Measurements from ENCODE around the gene EIF2S3B.
"Not testable (repeated sequence)": the region's sequence is repeated elsewhere in the genome, so short reads cannot be mapped to it uniquely, and the experiment has no call there.

The EIF2S3B gene
- 2.8 to 16.3 (median 4.3) reads per million in 3 donors for total RNA-seq

DNA sequence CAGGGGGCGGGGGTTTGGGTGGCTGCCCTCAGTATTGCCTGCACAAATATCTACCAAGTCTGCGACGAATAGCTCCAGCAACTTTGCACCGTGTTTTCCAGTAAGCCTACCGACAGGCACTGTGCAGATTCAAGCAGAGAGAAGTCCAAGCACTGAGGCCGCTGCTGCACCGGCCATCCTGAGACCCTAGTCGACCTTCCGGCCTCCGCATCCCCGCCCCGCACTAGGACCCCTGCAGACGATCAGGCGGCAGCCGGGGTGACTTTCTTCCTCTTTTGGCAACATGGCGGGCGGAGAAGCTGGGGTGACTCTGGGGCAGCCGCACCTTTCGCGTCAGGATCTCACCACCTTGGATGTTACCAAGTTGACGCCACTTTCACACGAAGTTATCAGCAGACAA lies at the start of gene EIF2S3B:
EIF2S3B (plus strand) TSS at position 271 of the 400 bp plus-strand sequence; CDS start at position 284, 13 bp downstream.
- Histone ChIP-seq H3K27ac (ENCODE audit: insufficient read depth, low read length, poor library complexity, severe bottlenecking) (no peak within 1 kb of the TSS), H3K4me1 (ENCODE audit: control insufficient read depth, insufficient read depth, low read length, poor library complexity, severe bottlenecking) (no peaks in the 10 kb centered on the region), H3K36me3 (ENCODE audit: control insufficient read depth, insufficient read depth, low read length) (no peaks in the 10 kb centered on the region), H3K4me3 (ENCODE audit: insufficient read depth, low read depth, low read length, poor library complexity, severe bottlenecking) (no peak within 1 kb of the TSS), H3K9me3 (ENCODE audit: control insufficient read depth, low read length) (no peaks in the 10 kb centered on the region), H3K27me3 (replicated peaks; ENCODE audit: control insufficient read depth, insufficient read depth, low read length, poor library complexity, severe bottlenecking) (no peaks in the 10 kb centered on the region)
- no peak for DNase-seq

DNA sequence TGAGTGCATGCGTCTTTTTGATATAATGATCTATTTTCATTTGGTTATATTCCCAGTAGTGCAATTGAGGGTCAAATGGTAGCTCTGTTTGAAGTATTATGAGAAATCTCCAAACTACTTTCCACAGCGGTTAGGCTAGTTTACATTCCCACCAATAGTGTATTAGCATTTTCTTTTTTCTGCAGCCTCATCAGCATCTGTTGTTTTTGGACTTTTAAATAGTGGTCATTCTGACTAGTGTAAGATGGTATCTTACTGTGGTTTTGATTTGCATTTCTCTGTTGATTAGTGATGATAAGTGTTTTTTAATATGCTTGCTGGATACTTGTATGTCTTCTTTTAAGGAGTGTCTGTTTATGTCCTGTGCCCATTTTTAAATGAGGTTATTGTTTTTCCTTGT lies 48.8 kb upstream of the EIF2S3B start:
- H3K27me3 ChIP-seq (replicated peaks; ENCODE audit: control insufficient read depth, insufficient read depth, low read length, poor library complexity, severe bottlenecking): no peaks in the 10 kb centered on the region
- no peaks in the 10 kb centered on the region for H3K9me3 ChIP-seq (ENCODE audit: control insufficient read depth, low read length)
- H3K27ac ChIP-seq (ENCODE audit: insufficient read depth, low read length, poor library complexity, severe bottlenecking): no peak overlapping the region
- no peak for DNase-seq
- H3K4me3 ChIP-seq (ENCODE audit: insufficient read depth, low read depth, low read length, poor library complexity, severe bottlenecking): no peak overlapping the region
- no peaks in the 10 kb centered on the region for H3K4me1 ChIP-seq (ENCODE audit: control insufficient read depth, insufficient read depth, low read length, poor library complexity, severe bottlenecking)
- no peaks in the 10 kb centered on the region for H3K36me3 ChIP-seq (ENCODE audit: control insufficient read depth, insufficient read depth, low read length)

- no peak for DNase-seq
- Histone ChIP-seq H3K9me3 (ENCODE audit: control insufficient read depth, low read length) (no peaks in the 10 kb centered on the region), H3K4me1 (ENCODE audit: control insufficient read depth, insufficient read depth, low read length, poor library complexity, severe bottlenecking) (no peaks in the 10 kb centered on the region), H3K36me3 (ENCODE audit: control insufficient read depth, insufficient read depth, low read length) (no peaks in the 10 kb centered on the region), H3K27me3 (replicated peaks; ENCODE audit: control insufficient read depth, insufficient read depth, low read length, poor library complexity, severe bottlenecking) (no peaks in the 10 kb centered on the region), H3K27ac (ENCODE audit: insufficient read depth, low read length, poor library complexity, severe bottlenecking) (no peak overlapping the region), H3K4me3 (ENCODE audit: insufficient read depth, low read depth, low read length, poor library complexity, severe bottlenecking) (no peak overlapping the region)
Observed at GRCh38 chr12:10457760-10458159, 47.9 kb upstream of the EIF2S3B start.

- Histone ChIP-seq H3K4me3 (ENCODE audit: insufficient read depth, low read depth, low read length, poor library complexity, severe bottlenecking) (no peak overlapping the region), H3K36me3 (ENCODE audit: control insufficient read depth, insufficient read depth, low read length) (no peaks in the 10 kb centered on the region), H3K4me1 (ENCODE audit: control insufficient read depth, insufficient read depth, low read length, poor library complexity, severe bottlenecking) (no peaks in the 10 kb centered on the region), H3K27ac (ENCODE audit: insufficient read depth, low read length, poor library complexity, severe bottlenecking) (no peak overlapping the region), H3K27me3 (replicated peaks; ENCODE audit: control insufficient read depth, insufficient read depth, low read length, poor library complexity, severe bottlenecking) (no peaks in the 10 kb centered on the region), H3K9me3 (ENCODE audit: control insufficient read depth, low read length) (no peaks in the 10 kb centered on the region)
- DNase-seq: no peak
Observed at GRCh38 chr12:10466311-10466710, 39.4 kb upstream of the EIF2S3B start.

DNA sequence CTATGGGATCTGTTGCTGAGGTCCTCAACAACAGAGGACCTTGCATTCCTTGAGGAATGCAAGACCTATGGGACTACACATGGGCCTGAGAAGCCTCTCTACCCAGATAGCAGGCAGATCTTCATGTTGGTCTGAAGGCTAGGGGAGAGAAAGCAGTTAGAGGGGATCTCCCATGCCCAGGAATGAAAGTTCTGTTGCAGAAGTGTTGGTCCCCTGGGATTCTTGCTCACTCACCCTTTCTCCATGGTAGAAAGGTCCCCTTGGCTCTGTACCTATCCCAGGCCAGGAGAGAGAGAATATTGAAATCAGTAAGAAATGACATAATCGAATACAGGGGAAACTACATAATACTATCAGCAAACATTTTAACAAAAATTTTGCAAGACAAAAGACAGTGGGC lies 36.0 kb upstream of the EIF2S3B start:
- Histone ChIP-seq H3K9me3 (ENCODE audit: control insufficient read depth, low read length) (no peaks in the 10 kb centered on the region), H3K27me3 (replicated peaks; ENCODE audit: control insufficient read depth, insufficient read depth, low read length, poor library complexity, severe bottlenecking) (no peaks in the 10 kb centered on the region), H3K4me3 (ENCODE audit: insufficient read depth, low read depth, low read length, poor library complexity, severe bottlenecking) (no peak overlapping the region), H3K36me3 (ENCODE audit: control insufficient read depth, insufficient read depth, low read length) (no peaks in the 10 kb centered on the region), H3K4me1 (ENCODE audit: control insufficient read depth, insufficient read depth, low read length, poor library complexity, severe bottlenecking) (no peaks in the 10 kb centered on the region), H3K27ac (ENCODE audit: insufficient read depth, low read length, poor library complexity, severe bottlenecking) (no peak overlapping the region)
- DNase-seq: no peak

DNA sequence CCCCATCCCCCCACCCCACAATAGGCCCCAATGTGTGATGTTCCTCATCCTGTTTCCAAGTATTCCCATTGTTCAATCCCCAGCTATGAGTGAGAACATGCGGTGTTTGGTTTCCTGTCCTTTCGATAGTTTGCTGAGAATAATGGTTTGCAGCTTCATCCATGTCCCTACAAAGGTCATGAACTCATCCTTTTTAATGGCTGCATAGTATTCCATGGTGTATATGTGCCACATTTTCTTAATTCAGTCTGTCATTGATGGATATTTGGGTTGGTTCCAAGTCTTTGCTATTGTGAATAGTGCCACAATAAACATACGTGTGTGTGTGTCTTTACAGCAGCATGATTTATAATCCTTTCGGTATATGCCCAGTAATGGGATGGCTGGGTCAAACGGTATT lies 32.9 kb upstream of the EIF2S3B start:
- not testable (repeated sequence) for H3K4me1 ChIP-seq (ENCODE audit: control insufficient read depth, insufficient read depth, low read length, poor library complexity, severe bottlenecking); DNase-seq; H3K36me3 ChIP-seq (ENCODE audit: control insufficient read depth, insufficient read depth, low read length); H3K27ac ChIP-seq (ENCODE audit: insufficient read depth, low read length, poor library complexity, severe bottlenecking); H3K4me3 ChIP-seq (ENCODE audit: insufficient read depth, low read depth, low read length, poor library complexity, severe bottlenecking); H3K27me3 ChIP-seq (replicated peaks; ENCODE audit: control insufficient read depth, insufficient read depth, low read length, poor library complexity, severe bottlenecking); H3K9me3 ChIP-seq (ENCODE audit: control insufficient read depth, low read length)

DNA sequence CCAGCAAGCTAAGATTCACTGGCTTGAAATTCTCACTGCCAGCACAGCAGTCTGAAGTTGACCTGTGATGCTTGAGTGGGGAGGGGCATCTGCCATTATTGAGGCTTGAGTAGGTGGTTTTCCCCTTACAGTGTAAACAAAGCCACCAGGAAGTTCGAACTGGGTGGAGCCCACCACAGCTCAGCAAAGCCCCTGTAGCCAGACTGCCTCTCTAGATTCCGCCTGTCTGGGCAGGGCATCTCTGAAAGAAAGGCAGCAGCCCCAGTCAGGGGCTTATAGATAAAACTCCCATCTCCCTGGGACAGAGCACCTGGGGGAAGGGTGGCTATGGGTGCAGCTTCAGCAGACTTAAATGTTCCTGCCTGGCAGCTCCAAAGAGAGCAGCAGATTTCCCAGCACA lies 23.8 kb upstream of the EIF2S3B start:
- not testable (repeated sequence) for H3K36me3 ChIP-seq (ENCODE audit: control insufficient read depth, insufficient read depth, low read length); H3K4me3 ChIP-seq (ENCODE audit: insufficient read depth, low read depth, low read length, poor library complexity, severe bottlenecking); H3K9me3 ChIP-seq (ENCODE audit: control insufficient read depth, low read length); DNase-seq; H3K27me3 ChIP-seq (replicated peaks; ENCODE audit: control insufficient read depth, insufficient read depth, low read length, poor library complexity, severe bottlenecking); H3K27ac ChIP-seq (ENCODE audit: insufficient read depth, low read length, poor library complexity, severe bottlenecking); H3K4me1 ChIP-seq (ENCODE audit: control insufficient read depth, insufficient read depth, low read length, poor library complexity, severe bottlenecking)

GRCh38 chr12:10487328-10487727 lies 18.4 kb upstream of the EIF2S3B start:
- H3K36me3 ChIP-seq (ENCODE audit: control insufficient read depth, insufficient read depth, low read length); DNase-seq; H3K9me3 ChIP-seq (ENCODE audit: control insufficient read depth, low read length); H3K4me1 ChIP-seq (ENCODE audit: control insufficient read depth, insufficient read depth, low read length, poor library complexity, severe bottlenecking); H3K27ac ChIP-seq (ENCODE audit: insufficient read depth, low read length, poor library complexity, severe bottlenecking); H3K4me3 ChIP-seq (ENCODE audit: insufficient read depth, low read depth, low read length, poor library complexity, severe bottlenecking); H3K27me3 ChIP-seq (replicated peaks; ENCODE audit: control insufficient read depth, insufficient read depth, low read length, poor library complexity, severe bottlenecking): not testable (repeated sequence)

DNA sequence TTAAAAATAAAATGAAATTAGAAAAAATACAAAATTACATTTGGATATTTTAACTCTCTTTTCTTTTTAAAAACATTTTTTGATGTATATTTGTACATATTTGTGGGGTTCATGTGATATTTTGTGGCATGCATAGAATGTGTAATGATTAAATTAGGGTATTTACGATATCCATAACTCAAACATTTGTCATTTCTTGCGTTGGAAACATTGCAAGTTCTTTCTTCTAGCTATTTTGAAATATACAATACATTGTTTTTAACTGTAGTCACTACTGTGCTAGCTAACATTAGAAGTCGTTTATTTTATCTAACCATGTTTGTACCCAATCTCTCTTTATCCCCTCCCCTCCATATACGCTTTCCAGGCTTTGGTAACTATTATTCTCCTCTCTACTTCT lies 13.9 kb upstream of the EIF2S3B start:
- H3K9me3 ChIP-seq (ENCODE audit: control insufficient read depth, low read length): no peaks in the 10 kb centered on the region
- H3K4me1 ChIP-seq (ENCODE audit: control insufficient read depth, insufficient read depth, low read length, poor library complexity, severe bottlenecking): no peaks in the 10 kb centered on the region
- H3K36me3 ChIP-seq (ENCODE audit: control insufficient read depth, insufficient read depth, low read length): no peaks in the 10 kb centered on the region
- DNase-seq: no peak
- H3K27ac ChIP-seq (ENCODE audit: insufficient read depth, low read length, poor library complexity, severe bottlenecking): no peak overlapping the region
- H3K4me3 ChIP-seq (ENCODE audit: insufficient read depth, low read depth, low read length, poor library complexity, severe bottlenecking): no peak overlapping the region
- no peaks in the 10 kb centered on the region for H3K27me3 ChIP-seq (replicated peaks; ENCODE audit: control insufficient read depth, insufficient read depth, low read length, poor library complexity, severe bottlenecking)

GRCh38 chr12:10497602-10498001 lies 8.1 kb upstream of the EIF2S3B start:
- no peaks in the 10 kb centered on the region for H3K27me3 ChIP-seq (replicated peaks; ENCODE audit: control insufficient read depth, insufficient read depth, low read length, poor library complexity, severe bottlenecking)
- no peaks in the 10 kb centered on the region for H3K9me3 ChIP-seq (ENCODE audit: control insufficient read depth, low read length)
- no peak overlapping the region for H3K27ac ChIP-seq (ENCODE audit: insufficient read depth, low read length, poor library complexity, severe bottlenecking)
- DNase-seq: no peak
- no peak overlapping the region for H3K4me3 ChIP-seq (ENCODE audit: insufficient read depth, low read depth, low read length, poor library complexity, severe bottlenecking)
- H3K36me3 ChIP-seq (ENCODE audit: control insufficient read depth, insufficient read depth, low read length): no peaks in the 10 kb centered on the region
- H3K4me1 ChIP-seq (ENCODE audit: control insufficient read depth, insufficient read depth, low read length, poor library complexity, severe bottlenecking): no peaks in the 10 kb centered on the region

DNA sequence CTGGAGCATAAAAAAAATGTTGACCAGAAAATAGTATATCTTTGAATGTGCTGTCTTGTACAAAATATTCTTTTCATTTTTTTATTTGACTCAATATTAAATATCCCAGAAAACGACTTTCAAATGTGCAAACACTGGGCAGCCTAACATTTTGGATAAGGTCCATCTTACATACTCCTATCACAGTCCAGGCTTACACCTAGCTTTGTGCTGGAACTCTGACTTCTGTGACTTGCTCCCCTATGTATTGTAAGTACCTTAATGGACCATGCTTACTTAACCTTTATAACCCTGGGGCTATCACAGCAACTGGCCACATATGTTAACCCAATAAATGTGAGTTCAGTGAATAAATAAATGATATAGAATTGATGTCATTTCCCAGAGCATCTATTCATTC lies 7.6 kb upstream of the EIF2S3B start:
- Histone ChIP-seq H3K36me3 (ENCODE audit: control insufficient read depth, insufficient read depth, low read length) (no peaks in the 10 kb centered on the region), H3K9me3 (ENCODE audit: control insufficient read depth, low read length) (no peaks in the 10 kb centered on the region), H3K4me1 (ENCODE audit: control insufficient read depth, insufficient read depth, low read length, poor library complexity, severe bottlenecking) (no peaks in the 10 kb centered on the region), H3K4me3 (ENCODE audit: insufficient read depth, low read depth, low read length, poor library complexity, severe bottlenecking) (no peak overlapping the region), H3K27ac (ENCODE audit: insufficient read depth, low read length, poor library complexity, severe bottlenecking) (no peak overlapping the region), H3K27me3 (replicated peaks; ENCODE audit: control insufficient read depth, insufficient read depth, low read length, poor library complexity, severe bottlenecking) (no peaks in the 10 kb centered on the region)
- DNase-seq: no peak

Data from effector memory CD4-positive, alpha-beta T cell (primary cell).